HFF-Myc (cell line): ENCODE measurements around the gene CXorf51A.
"Not testable (repeated sequence)": the region's sequence is repeated elsewhere in the genome, so short reads cannot be mapped to it uniquely, and the experiment has no call there.

ENCODE experiments used
- DNase-seq: peaks from one replicate; pipeline ENCODE4 v3.0.0-alpha.2; 2011; ENCODE audit warnings: low read depth; ENCODE audit errors: extremely low read depth
- H3K4me3 ChIP-seq: replicated peaks from 2 replicates; pipeline ENCODE4 v1.5.1; 2011; ENCODE audit warnings: low read depth, mild to moderate bottlenecking, control low read depth, low read length
- TF ChIP-seq, protein P1 (sequence below): IDR thresholded peaks from 2 replicates; pipeline ENCODE4 v1.5.1; 2012; ENCODE audit warnings: mild to moderate bottlenecking, low read depth, low read length, control low read depth; ENCODE audit errors: missing control alignments

The CXorf51A gene

GRCh38 chrX:146814644-146815043 lies at the start of gene CXorf51A:
TSS of gene CXorf51A (minus strand) at chrX:146814744. CDS start at chrX:146814723, 21 bp downstream.
- H3K4me3 ChIP-seq, DNase-seq: not testable (repeated sequence)

GRCh38 chrX:146863566-146863965 lies 49.0 kb upstream of the CXorf51A start:
- no peak for DNase-seq
- H3K4me3 ChIP-seq = no peak overlapping the region
- TF ChIP-seq, protein P1, sequence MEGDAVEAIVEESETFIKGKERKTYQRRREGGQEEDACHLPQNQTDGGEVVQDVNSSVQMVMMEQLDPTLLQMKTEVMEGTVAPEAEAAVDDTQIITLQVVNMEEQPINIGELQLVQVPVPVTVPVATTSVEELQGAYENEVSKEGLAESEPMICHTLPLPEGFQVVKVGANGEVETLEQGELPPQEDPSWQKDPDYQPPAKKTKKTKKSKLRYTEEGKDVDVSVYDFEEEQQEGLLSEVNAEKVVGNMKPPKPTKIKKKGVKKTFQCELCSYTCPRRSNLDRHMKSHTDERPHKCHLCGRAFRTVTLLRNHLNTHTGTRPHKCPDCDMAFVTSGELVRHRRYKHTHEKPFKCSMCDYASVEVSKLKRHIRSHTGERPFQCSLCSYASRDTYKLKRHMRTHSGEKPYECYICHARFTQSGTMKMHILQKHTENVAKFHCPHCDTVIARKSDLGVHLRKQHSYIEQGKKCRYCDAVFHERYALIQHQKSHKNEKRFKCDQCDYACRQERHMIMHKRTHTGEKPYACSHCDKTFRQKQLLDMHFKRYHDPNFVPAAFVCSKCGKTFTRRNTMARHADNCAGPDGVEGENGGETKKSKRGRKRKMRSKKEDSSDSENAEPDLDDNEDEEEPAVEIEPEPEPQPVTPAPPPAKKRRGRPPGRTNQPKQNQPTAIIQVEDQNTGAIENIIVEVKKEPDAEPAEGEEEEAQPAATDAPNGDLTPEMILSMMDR = no peak

GRCh38 chrX:146854281-146854680 lies 39.7 kb upstream of the CXorf51A start:
- TF ChIP-seq, protein P1 = no peak
- DNase-seq = no peak
- no peak overlapping the region for H3K4me3 ChIP-seq

- no peak overlapping the region for H3K4me3 ChIP-seq
- TF ChIP-seq, protein P1 = no peak
- no peak for DNase-seq
These were observed 17.4 kb upstream of the CXorf51A start for GRCh38 chrX:146831994-146832393.

- not testable (repeated sequence) for DNase-seq
These were observed 5.1 kb downstream of the CXorf51A start, which contains the start of gene CXorf51B for GRCh38 chrX:146809471-146809870. TSS of gene CXorf51B (plus strand) at chrX:146809771. CDS start at chrX:146809792, 21 bp downstream.

More at GRCh38 chrX:146809471-146809870, 5.1 kb downstream of the CXorf51A start, which contains the start of gene CXorf51B:
- H3K4me3 ChIP-seq = not testable (repeated sequence)
